SK-N-SH treated with all-trans-retinoic acid at 6 μM for 48 hours (cell line): Measurements from ENCODE around the gene TMEM240.

ENCODE experiments used
- ARNTL ChIP-seq: fragments of 450-650 bp; formaldehyde crosslinking; IDR thresholded peaks from 2 replicates; pipeline ENCODE4 v1.5.0; 2020; ENCODE audit warnings: low read depth, mild to moderate bottlenecking, moderate library complexity, borderline replicate concordance
- CSRNP3 ChIP-seq: fragments of 250-450 bp; sonication (Bioruptor Pico); IDR thresholded peaks from 2 replicates; pipeline ENCODE4 v1.5.1; 2021; ENCODE audit warnings: mild to moderate bottlenecking, moderate library complexity
- GLIS3 ChIP-seq: fragments of 250-450 bp; sonication (Bioruptor Pico); IDR thresholded peaks from 2 replicates; pipeline ENCODE4 v1.5.0; 2020; ENCODE audit warnings: mild to moderate bottlenecking, moderate library complexity
- OSR1 ChIP-seq: fragments of 250-450 bp; sonication (Bioruptor Pico); IDR thresholded peaks from 2 replicates; pipeline ENCODE4 v1.8.0; 2022; ENCODE audit warnings: moderate library complexity, mild to moderate bottlenecking, inconsistent platforms
- PATZ1 ChIP-seq: fragments of 250-450 bp; sonication (Bioruptor Pico); IDR thresholded peaks from 2 replicates; pipeline ENCODE4 v1.8.0; 2020; ENCODE audit warnings: mild to moderate bottlenecking, moderate library complexity, borderline replicate concordance
- RARB ChIP-seq: fragments of 250-450 bp; sonication (Bioruptor Pico); IDR thresholded peaks from 2 replicates; pipeline ENCODE4 v1.8.0; 2021; ENCODE audit warnings: mild to moderate bottlenecking, moderate library complexity
- ZNF8 ChIP-seq: fragments of 450-650 bp; formaldehyde crosslinking; IDR thresholded peaks from 2 replicates; pipeline ENCODE4 v1.5.0; 2020; ENCODE audit warnings: mild to moderate bottlenecking, moderate library complexity

DNA sequence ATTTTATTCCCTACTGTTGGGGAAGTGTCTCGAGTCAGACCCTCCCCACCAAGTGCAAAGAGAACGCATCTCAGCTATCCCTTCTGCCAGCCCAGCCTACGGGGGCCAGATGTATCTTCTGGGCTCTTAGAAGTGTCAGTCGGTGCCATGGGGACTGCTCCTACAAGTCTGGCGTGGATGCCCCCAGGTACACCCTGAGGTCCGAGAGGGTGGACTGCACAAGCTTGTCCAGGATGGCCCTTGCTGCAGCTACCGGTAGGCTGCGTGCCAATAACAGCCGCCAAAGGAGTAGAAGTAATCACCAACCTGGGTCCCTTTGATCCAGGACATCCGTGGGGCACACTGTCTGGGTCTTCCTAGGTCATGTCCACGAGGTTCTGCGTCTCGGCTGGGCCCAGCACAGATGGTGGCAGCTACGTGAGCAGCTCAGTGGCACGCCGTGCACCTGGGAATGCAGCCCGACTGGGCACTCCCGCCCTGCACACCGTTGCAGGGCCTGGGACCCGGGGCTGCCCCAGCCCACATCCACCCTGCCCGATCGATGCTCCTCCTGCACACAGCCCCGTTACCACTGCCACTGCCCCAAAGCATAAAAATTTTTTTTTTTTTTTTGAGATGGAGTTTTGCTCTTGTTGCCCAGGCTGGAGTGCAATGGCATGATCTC is 43.1 kb upstream of the TMEM240 start:
- TF ChIP-seq PATZ1 (CRISPR knock-in tag) (no peak), GLIS3 (CRISPR knock-in tag) (no peak), OSR1 (no peak), ARNTL (CRISPR knock-in tag) (no peak), RARB (CRISPR knock-in tag) (no peak), CSRNP3 (CRISPR knock-in tag) (no peak), ZNF8 (CRISPR knock-in tag) (no peak)
